Stimulated activated CD8-positive, alpha-beta memory T cell treated with anti-CD3 and anti-CD28 coated beads, Interleukin-4, amount 100 ng/mL, for 4 hours (primary cell): ENCODE data around the gene NHSL1.

Experiments
- DNase-seq, 2 donors: peaks; one replicate each; pipeline ENCODE4 v3.0.0-alpha.2; 2020; ENCODE audit warnings: low read depth in 2 of 2, low spot score in 1 of 2

NHSL1 gene, protein sequence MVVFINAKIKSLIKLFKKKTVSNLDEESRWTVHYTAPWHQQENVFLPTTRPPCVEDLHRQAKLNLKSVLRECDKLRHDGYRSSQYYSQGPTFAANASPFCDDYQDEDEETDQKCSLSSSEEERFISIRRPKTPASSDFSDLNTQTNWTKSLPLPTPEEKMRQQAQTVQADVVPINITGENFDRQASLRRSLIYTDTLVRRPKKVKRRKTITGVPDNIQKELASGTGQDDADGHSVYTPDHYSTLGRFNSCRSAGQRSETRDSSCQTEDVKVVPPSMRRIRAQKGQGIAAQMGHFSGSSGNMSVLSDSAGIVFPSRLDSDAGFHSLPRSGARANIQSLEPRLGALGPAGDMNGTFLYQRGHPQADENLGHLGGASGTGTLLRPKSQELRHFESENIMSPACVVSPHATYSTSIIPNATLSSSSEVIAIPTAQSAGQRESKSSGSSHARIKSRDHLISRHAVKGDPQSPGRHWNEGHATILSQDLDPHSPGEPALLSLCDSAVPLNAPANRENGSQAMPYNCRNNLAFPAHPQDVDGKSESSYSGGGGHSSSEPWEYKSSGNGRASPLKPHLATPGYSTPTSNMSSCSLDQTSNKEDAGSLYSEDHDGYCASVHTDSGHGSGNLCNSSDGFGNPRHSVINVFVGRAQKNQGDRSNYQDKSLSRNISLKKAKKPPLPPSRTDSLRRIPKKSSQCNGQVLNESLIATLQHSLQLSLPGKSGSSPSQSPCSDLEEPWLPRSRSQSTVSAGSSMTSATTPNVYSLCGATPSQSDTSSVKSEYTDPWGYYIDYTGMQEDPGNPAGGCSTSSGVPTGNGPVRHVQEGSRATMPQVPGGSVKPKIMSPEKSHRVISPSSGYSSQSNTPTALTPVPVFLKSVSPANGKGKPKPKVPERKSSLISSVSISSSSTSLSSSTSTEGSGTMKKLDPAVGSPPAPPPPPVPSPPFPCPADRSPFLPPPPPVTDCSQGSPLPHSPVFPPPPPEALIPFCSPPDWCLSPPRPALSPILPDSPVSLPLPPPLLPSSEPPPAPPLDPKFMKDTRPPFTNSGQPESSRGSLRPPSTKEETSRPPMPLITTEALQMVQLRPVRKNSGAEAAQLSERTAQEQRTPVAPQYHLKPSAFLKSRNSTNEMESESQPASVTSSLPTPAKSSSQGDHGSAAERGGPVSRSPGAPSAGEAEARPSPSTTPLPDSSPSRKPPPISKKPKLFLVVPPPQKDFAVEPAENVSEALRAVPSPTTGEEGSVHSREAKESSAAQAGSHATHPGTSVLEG (N-terminal part only)

DNA sequence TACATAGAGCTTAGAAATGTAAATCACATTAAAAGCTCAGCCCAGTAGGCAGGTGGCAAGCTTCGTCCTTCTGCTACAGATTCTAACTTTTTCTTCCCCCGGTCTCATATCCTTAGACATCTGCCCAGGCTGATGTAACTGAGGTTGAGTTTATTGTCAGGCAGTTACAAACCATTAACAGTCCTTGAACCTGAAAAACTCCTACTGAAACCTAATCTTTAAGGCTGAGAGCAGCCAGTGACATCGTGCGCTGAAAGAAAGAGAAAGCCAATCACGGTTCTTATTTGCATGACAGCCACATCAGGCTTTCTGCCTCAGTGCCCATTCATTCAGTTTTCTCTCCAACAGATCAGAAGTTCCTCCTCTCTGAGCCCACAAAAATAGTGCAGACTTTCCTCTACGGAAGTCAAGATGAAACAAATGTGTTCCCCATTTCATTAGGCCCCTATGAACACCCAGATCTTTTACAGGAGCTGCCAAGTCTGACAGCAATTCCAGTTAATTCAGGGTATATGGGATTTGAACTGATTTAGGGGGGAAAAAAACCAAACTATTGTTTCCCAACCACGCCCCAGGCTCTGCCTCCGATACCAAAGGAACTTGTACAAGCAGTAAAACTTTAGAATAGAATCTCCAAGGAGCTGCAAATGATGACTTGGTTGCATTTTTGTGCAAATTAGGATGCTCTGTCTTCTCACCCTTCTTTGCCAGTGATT is at the start of gene NHSL1:
TSS of gene NHSL1 (minus strand) at position 192 of the 716 bp plus-strand sequence. CDS start 204 bp downstream, outside the sequence.
- DNase-seq, result no peak

DNA sequence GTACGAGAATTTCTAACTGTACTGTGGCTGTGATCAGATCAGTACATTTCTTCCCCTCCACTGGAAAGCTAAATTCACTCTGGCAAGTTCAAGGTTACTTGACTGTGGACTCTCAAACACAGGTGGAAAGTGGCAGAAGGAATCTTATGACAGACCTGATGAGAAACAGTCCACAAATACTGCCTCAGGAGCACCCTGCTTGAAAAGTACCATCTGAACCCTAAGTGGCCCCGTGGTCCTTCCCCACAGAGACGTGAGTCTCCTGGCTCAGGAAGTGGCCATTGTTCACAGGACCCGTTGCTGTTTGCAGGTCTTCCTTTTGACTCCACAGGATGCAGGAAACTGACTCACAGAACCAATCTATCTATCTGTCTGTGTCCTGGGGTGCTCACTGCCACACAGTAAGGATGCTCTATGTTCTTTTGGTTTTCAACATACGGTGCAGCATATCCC is 47.5 kb upstream of the NHSL1 start:
- no peak for DNase-seq

DNA sequence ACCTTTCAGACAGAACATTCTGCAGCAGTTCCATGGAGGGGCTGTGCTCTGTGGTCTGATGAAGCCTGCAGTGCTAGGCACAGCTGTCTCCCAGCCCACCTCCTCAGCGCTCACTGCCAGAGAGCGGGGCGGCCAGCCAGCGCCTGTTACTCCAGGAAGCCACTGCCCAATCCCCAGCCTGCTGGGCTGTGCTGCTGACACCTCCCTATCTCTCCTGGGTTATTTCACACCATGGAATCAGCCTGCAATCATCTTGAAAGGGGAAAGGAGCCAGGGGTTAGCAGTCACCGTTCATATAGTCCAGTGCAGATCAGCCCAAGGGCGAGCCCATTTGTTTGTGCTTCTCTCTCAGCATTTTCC is 46.3 kb upstream of the NHSL1 start:
- DNase-seq, result no peak

GRCh38 chr6:138544501-138544900 is 45.2 kb upstream of the NHSL1 start:
- no peak for DNase-seq

DNA sequence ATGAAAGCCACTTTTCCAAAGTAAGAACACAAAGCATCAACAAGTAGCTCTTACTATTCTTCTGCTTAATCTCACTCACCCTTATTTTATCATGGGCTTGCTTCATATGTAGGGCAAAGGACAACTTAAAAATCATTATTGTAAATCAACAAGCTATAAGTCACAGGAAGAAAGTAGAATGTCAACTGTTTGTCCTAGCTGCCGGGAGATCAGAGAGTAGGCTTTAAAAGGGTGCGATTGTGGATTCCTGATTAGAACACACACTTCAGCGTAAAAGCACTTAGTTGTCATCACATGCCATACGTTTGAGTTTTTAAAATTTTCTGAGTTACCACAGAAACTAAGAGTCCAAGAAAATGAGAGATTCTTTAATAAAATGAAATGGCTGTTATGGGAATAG is 44.4 kb upstream of the NHSL1 start:
- no peak for DNase-seq

DNA sequence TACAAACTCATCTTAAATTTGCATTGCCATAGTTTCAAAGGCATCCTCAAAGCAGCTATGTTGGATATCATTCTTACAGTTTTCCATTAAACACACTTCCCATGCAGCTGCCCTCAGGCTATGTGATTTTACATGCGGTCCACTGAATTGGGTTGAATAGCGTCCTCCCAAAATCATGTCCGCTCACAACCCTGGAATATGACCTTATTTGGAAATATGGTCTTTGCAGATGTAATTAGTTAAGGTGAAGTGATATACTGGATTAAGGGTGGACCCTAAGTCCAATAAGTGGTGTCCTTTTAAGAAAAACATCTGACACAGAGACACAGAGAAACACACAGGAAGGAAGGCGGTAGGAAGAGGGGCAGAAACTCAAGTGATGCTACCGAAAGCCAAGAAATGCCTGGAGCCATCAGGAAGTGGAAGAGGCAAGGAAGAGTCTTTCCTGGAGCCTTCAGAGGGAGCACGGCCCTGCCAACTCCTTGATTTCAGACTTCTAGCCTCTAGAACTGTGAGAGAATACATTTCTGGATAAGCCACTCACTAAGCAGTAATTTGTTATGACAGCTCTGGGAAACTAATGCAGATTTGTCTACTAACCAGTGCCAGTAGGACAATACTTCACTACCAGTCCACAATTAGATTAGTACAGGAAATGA is 42.7 kb upstream of the NHSL1 start:
- no peak for DNase-seq

- no peak for DNase-seq
Measured at GRCh38 chr6:138540468-138540867, 41.2 kb upstream of the NHSL1 start.

- no peak for DNase-seq
Measured at GRCh38 chr6:138539876-138540275, 40.6 kb upstream of the NHSL1 start.

- no peak for DNase-seq
Measured at GRCh38 chr6:138538390-138539031, 39.2 kb upstream of the NHSL1 start.

GRCh38 chr6:138537106-138537505 is 37.8 kb upstream of the NHSL1 start:
- DNase-seq, result no peak

GRCh38 chr6:138535728-138536455 is 36.6 kb upstream of the NHSL1 start:
- DNase-seq, result no peak

GRCh38 chr6:138533667-138534066 is 34.4 kb upstream of the NHSL1 start:
- no peak for DNase-seq

- no peak for DNase-seq
Measured at GRCh38 chr6:138531387-138531786, 32.1 kb upstream of the NHSL1 start.

DNA sequence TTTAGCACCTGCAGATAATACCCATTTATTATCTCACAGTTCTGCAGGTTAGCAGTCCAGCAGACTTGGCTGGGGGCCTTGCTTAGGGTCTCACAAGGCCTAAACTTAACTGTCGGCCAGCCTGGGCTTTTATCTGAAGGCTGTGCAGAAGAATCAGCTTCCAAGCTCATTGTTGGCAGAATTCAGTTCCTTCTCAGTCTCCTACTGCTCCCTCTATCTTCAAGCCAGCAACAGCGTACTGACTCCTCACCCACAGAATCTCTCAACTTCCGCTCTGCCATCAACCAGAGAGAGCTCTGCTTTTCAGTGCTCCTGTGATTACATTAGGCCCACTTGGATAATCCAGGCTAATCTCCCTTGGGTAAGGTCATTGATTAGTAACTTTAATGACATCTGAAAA is 30.2 kb upstream of the NHSL1 start:
- DNase-seq, result no peak

DNA sequence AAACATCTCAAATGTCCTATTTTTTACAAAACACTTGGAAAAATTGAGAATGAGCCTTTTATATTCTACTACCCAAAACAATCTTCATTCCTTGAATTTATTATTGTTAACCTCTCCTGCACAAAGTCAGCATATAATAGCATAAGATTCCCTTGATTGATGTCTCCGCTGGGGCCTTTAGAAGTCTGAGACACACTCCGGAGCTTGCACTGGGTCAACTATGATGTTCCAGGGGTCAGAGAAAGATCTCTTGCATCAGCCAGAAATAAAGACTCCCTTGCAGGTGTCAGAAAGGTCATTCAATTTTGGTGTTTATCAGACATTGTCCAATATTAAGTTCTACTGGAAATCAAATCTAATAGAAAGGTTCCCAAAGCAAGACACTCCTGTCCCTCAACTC is 29.7 kb upstream of the NHSL1 start:
- DNase-seq, result no peak

DNA sequence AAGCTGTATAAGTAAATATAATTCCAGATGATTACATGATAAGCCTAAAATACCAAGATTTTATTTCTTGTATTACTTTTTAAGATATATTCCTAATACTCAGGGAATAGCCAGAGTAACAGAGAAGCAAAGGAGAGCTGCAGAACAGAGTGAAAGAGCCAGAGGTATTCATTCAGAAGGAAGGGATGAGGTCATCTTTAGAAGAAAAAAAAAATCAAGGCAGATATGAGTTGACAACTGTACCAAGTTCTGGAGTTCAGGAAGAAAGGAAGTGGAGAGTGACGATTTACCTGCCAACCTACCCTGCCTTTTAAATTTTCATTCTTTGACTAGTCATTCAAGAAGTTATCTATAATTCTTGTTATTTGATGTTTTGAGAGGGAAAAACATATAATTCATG is 28.8 kb upstream of the NHSL1 start:
- DNase-seq, result no peak

DNA sequence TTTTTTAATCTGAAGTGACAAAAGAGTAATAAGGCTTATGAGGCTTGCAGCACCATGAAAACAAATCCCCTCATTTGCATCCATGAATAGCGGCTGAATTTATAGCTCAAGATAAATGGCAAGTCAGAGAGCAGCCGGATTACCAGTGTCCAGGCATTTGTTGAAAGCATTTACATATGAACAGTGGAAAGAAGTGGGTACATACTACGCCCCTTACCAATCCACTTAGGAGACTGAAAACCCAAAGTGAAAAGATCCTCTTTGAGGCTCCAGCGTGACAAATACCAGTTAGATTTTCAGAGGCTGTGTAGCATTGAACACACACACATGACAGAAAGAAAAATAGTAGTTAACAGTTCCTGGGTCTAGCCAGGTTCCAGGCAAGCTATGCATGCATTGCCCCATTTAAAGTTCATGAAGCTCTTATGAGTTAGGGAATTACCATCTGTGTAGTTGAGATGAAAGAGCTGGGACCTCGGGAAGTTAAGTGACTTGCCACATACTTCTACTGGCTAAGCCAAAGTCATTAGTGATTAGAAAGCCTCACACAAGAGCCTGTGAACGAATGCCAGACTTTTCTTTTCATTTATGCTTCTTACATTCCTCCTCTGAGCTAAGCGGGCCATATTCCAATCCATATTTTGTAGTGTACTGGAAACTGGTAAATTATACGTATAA is 28.3 kb upstream of the NHSL1 start:
- DNase-seq, result no peak

DNA sequence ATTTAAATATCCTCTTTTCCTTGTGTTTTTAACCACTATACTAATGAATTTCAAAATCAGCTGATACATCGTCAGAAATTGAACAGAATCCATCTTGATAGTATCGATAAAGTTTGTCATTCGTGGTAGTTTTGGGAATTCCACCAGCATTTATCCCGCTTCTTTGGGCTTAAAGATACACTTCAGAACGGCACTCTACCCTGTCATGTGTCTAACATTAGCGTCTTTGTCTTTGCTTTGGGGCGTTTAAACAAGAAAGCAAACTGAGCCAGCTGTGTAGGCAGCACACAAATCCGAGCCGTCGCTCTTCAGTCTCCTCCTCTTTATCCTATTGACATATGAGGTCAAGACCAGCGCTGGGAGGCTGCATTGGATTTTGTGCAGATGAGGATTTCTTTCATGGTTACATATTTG is 27.5 kb upstream of the NHSL1 start:
- no peak for DNase-seq

DNA sequence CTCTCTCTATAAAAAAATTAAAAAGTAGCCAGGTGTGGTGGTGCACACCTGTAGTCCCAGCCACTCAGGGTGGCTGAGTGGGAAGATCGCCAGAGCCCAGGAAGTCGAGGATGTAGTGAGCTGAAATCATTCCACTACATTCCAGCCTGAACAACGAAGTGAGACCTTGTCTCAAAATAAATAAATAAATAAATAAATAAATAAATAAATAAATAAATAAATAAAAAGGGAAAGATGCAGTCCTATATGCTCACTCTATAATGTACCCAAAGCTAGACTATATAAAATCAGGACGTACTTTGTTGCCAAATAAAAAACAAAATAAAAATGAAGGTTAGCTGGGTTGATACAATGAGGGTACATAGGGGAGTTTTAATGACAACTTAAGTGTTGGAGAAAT is 26.1 kb upstream of the NHSL1 start:
- DNase-seq, result no peak
